ENCODE data around the gene TYROBP.
A peak's percentile ranks its signal among the peaks of the same experiment; 100 is the strongest.
"Not testable (repeated sequence)": the region's sequence is repeated elsewhere in the genome, so short reads cannot be mapped to it uniquely, and the experiment has no call there.

Gene TYROBP

DNA sequence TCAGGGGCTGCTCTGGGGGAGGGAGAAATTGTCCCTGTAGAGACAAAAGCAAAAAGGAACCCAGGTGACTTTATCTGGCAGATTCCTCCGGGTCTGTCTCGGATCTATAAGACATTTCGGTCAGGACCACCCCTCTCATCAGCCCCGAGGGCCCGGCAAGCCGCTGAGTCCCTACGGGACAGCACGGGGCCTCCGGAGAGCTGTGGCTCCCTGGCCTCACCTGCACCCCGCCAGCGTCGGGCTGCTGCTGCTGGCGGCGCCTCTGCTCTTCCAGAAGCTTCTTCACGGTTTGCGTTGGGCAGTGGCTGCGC is 9.6 kb downstream of the TYROBP start:
- DNase-seq: no peak

DNA sequence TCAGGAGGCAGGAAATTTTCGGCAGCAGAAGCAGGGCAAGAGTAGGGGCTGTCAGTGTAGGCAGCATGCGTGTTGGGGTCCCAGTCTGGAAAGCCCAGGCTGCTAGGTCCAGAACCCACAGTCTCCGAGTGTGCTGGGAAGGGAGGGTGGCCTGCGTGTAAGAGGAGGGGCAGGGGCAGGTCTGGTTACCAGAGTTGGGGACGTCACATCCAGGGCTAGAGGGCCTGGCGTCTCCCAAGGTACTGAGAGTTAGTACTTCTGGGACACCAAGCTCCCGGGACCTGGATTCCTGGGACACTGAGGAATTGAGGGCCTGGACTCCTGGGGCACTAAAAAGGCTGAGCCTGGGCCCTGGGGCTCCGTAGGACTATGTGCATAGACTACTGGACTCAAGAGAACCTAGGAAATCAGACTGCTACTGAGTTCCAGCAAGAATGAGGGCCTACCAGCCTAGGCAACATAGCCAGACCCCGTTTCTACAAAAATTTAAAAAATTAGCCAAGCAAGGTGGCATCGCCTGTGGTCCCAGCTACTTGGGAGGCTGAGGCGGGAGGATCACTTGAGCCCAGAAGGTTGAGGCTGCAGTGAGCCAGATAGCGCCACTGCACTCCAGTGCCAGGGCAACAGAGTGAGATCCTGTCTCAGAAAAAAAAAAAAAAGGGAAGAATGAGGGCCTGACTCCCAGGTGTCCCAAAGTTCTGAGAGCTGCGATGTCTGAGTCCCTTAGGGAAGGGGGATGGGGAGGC is 10.2 kb downstream of the TYROBP start:
- no peak for DNase-seq

DNA sequence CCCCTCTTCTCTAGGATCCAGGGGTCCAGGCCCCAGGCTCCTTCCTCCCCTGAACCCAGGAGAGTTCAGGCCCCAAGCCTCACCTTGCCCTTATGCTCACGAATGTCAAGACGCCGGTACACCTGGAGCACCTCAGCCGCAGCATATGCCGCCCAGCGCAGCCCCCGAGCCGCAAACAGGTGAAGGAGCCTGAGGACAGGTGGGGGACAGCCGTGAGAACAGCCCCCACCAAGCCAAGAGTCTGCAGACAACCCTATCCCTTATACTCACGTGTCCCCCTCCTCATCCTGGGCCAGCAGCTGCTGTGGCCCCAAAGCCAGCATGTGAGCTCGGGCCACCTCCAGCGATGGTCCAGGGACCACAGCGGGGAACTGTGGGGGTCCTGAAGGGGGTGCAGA is 11.5 kb downstream of the TYROBP start:
- no peak for DNase-seq

DNA sequence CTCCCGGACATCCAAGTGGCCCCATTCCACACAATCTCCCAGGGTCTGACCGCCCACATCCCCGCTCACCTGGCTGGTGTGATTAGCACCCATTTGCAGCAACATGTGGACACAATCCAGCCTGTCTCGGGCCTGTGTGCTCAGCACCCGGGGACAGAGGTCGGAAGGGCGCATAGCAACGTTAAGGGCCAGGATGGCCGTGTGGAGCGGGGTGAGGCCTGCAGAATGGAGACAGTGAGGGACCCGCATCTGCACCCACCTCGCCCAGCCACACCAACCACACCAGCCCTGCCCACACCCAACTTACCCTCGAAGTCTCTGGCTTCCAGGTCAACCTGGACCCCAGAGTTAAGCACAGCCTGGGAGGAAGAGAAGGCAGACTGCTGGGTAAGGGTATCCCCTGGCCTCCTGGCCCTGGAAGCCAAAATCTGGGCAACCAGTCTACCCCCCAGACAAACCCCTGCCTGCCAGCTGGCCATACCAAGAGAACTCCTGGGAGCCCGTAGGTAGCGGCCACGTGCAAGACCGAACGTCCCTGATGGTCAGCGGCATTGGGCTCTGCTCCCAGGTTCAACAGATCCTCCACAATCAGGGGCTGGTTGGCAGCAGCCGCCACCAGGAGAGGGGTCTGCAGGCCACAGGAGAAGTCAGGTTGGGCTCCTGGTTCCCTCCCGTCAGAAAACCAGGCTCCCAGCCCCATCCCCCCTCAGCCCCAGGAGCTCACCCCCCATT is 12.0 kb downstream of the TYROBP start:
- no peak for DNase-seq

DNA sequence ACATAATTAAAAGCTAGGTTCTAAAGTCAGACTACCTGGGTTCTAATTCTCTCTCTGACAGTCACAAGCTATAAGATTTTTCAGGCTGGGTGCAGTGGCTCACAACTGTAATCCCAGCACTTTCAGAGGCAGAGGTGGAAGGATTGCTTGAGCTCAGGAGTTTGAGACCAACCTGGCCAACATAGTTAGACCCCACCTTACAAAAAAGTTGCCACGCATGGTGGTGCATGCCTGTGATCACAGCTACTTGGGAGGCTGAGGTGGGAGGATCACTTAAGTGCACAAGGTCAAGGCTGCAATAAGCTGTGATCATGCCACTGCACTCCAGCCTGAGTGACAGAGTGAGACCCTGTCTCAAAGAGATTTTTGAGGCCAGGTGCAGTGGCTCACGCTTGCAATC is 13.8 kb downstream of the TYROBP start:
- no peak for DNase-seq

DNA sequence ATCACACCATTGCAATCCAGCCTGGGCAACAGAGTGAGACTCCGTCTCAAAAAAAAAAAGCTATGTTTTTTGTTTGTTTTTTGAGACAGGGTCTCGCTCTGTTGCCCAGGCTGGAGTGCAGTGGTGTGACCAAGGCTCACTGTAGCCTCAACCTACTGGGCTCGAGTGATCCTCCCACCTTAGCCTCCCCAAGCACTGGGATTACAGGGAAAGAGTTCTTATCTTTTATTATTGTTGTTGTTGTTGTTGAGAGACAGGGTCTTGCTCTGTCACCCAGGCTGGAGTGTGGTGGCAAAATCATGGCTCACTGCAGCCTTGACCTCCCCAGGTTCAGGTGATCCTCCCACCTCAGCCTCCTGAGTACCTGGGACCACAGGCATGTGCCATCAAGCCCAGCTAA is 16.3 kb downstream of the TYROBP start:
- not testable (repeated sequence) for DNase-seq

DNA sequence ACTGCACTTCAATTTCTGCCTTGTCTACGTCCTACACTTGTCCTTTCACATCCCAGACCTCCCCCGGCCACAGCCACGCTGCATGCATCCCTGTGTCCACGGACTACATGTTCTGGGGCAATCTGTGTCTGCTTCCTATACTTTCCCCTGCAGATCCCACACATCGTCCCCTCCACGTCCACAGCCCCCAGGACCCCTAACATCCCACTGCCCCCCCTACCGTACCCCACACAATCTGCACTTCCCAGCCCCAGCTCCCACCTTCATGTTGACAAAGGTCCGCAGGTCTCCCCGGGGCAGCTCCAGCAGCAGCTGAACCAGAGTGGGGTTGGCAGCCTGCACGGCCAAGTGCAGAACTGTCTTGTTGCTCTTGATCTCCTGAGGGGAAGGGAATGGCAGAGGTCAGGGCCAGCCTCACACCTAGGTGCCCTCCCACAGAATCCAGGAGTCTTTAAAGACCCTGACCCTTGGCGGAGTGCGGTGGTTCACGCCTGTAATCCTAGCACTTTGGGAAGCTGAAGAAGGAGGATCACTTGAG is 17.9 kb downstream of the TYROBP start:
- no peak for DNase-seq

DNA sequence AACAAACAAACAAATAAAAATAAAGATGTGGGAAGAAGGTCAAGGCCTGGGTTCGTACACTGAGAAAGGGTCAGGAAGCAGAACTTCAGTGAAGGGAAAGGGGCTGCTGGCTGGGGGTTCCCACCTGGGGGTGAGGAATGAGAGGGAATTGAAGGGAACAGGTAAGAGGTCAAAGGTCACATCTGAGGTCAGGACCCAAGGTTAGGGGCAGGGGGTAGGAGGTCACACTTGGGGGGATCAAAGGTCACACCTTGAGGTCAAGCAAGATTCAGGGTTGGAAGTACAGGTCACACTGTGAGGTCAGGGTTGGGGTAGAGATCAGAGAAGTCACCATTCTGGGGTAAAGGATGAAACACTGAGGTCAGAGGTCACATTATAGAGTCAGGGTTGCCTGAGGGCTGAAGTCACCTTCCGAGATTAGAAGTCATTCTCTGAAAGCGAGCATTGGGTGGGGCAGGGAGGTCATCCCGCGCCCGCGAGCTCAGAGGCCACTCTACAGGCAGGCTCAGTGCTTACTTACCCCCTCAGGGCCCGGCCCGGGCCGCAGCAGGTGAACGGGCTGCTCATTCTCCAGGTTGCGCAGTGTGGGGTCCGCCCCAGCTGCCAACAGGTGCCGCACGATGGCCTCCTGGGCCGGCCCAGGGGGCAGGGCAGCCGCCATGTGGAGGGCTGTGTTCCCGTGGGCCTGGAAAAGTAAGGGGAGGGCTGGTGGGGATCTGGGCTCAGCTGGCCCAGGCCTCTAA is 18.6 kb downstream of the TYROBP start:
- no peak for DNase-seq

DNA sequence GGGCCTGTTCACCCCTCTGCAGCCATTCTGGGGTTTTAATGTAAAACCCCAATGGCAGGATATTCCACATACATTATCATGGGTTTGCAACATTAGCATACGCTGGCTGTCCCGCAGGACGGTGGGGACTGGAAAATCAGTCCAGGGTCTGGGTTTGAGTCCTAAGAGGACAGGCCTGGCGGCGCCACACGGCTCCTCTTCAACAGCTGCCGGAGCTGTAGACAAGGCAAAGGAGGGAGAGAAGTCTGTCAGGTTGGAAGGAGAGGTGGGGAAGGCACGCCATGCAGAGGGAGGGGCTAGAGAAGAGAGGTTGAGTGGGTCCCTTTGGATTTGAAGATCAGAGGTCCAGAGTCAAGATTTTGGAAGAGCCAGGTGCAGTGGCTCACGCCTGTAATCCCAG is 19.7 kb downstream of the TYROBP start:
- no peak for DNase-seq

DNA sequence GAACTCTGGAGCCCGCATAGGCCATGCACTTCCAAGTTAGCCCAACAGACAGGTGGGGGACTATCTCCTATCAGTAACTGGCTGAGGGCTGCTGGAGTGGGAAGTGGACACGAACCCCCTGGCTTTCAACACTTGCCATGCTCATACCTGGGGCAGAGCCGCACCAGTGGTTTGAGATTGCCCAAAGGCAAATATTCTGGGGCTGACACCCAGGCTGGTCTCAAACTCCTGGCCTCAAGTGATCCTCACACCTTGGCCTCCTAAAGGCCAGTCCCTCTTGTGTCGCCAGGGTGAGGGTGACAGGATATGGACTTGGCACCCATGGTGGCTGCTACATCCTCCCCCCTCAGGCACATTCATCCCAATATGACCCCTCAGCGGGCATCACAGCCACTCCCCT is 20.9 kb downstream of the TYROBP start:
- DNase-seq: no peak

DNA sequence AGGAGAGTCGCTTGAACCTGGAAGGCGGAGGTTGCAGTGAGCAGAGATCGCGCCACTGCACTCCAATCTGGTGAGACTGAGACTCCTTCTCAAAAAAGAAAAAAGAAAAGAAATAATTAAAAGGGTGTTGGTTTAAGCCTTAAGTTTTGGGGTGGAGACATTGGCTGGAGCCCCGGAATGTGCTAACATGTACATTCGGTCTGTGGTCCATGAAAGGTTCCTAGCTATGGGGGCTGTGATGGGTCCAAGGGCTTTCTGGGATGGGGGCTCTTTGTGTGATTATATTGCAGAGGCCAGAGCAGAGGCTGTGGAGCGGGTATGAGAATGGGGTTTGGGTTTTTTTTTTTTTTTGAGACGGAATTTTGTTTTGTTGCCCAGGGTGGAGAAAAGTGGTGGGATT is 22.2 kb downstream of the TYROBP start:
- no peak for DNase-seq

DNA sequence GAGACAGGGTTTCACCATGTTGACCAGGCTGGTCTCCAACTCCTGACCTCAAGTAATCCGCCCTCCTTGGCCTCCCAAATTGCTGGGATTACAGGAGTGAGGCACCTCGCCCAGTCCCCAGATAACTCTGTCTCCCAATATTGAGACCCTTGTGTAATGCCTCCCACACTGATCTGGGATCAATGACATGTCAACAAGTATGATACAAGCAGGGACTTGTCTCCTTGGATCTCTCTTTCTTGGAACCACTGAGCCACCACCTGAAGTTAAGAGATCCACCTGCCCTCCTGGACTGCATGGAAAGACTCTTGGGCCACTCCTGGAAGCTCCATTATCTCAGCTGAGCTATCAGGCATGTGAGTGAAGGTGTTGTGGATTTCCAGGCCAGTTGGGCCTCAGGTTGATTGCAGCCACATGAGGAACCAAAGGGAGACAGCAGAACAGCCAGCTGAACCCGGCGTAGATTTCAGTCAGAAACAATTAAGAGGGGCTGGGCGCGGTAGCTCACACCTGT is 22.8 kb downstream of the TYROBP start:
- DNase-seq: no peak

DNA sequence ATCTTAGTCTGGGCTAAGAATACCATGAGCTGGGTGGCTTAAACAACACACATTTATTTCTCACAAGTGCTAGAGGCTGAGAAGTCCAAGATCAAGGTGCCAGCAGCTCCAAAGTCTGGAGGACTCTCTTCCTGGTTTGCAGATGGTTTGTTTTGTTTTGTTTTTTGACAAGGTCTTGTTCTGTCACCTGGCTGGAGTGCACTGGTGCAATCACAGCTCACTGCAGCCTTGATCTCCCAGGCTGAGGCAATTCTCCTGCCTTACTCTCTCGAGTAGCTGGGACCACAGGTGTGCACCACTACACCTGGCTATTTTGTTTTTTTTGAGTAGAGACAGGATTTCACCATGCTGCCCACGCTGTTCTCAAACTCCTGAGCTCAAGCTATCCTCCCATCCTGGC is 24.2 kb downstream of the TYROBP start:
- no peak for DNase-seq

DNA sequence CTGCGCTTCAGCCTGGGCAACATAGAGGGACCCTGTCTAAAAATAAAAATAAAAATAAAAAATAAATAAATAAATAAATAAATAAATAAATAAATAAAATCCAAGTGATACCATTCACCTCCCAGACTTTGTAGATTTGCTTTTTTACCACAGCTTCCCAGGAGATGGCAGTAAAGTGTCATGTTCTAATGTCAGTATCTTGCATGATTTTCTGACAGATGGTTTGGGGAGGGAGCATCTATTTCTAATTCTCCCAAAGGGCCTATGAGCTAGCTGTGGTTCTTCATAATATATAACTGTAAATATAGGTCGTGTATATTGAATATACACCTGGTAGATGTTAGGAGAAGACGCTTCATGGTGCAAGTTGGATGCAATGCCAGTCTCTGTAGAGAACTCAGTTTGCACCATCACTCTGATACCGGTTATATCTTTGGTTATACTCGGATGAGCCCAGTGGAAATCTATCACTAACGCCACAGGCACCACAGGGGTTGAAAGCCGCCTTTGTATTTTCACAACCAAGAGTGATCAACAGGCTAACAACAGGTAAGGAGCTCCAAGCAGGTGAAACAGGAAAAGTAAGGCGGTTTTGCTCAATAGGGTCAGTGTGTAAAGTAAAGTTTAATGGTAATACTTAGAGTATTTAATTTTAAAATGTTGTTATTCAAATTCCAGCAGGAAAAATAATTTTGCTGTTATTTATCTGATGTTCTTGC is 25.8 kb downstream of the TYROBP start:
- peak; percentile 84 for DNase-seq

DNA sequence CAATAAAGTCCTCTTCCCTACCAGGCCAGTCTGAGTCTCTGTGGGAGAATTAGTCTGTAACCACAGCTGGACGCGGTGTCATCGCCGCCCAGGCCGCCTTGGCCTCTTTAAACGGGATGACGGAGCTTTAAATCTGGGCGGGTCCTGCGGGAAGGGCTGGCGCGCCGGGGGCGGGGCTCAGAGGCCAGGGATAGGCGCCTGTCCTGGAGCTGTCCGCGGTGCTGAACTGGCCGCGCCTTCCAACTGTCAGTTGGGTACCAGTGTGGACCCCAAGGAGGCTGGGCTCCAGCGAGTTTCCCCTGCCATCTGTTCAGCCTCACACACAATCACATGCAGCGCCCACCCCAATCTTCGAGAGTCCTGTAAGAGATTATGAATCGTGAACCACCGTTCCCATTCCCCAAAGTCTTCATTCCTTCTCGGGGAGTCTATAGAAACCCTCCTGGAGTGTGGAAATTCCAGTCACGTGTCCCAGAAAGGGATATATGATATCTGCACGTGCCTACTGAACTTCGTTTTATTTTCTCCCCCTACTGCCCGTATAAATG is 28.3 kb downstream of the TYROBP start:
- peak; percentile 75 for DNase-seq

DNA sequence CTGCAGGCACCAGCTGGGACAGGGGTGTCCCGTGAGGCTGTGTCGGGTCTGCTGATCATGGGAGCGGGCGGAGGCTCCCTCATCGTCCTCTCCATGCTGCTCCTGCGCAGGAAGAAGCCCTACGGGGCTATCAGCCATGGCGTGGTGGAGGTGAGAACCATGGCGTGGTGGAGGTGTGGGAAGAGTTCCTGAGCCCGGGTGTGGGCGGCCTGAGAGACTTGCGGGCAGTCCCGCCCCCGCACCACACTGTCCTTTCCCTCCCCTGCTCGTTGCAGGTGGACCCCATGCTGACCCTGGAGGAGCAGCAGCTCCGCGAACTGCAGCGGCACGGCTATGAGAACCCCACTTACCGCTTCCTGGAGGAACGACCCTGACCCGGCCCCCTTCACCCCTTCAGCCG is 29.0 kb downstream of the TYROBP start:
- no peak for DNase-seq

DNA sequence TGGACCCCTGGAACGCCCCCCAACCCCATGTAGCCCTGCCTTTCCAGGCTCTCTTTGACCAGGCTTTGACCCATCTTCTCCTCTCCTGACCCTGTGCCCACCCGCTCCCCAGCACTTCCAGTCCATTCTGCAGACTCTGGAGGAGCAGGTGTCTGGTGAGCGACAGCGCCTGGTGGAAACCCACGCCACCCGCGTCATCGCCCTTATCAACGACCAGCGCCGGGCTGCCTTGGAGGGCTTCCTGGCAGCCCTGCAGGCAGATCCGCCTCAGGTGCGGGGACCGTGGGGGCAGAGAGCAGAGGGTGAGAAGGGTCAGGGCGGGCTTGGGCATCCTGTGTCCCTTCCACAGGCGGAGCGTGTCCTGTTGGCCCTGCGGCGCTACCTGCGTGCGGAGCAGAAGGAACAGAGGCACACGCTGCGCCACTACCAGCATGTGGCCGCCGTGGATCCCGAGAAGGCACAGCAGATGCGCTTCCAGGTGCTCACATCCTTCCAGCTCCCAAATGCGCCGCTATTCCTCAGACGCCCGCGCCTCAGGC is 33.6 kb downstream of the TYROBP start:
- DNase-seq: no peak

DNA sequence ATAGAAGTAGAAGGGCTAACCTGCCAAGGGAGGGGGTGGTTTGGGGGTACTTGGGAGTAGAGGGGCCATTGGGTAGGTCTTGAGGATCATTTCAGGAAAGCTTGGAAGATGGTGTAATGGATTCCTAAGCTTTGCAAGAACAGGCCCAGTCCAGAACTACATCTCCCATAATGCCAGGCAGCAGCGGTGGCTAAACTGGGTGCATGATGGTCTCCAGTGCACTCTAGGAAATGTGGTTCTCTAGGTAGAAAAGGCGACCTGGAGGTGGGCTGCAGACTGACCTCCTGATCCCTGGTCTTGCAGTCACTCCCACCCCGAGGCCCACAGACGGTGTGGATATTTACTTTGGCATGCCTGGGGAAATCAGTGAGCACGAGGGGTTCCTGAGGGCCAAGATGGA is 35.9 kb downstream of the TYROBP start:
- no peak for DNase-seq

DNA sequence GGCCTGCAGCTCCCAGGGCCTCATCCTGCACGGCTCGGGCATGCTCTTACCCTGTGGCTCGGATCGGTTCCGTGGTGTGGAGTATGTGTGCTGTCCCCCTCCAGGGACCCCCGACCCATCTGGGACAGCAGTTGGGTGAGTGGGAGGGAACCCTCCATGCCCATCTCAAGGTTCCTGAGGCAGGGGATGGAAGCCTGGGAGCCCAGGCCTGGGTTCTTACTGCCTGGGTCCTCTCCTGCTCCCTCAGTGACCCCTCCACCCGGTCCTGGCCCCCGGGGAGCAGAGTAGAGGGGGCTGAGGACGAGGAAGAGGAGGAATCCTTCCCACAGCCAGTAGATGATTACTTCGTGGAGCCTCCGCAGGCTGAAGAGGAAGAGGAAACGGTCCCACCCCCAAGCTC is 36.5 kb downstream of the TYROBP start:
- DNase-seq: no peak

DNA sequence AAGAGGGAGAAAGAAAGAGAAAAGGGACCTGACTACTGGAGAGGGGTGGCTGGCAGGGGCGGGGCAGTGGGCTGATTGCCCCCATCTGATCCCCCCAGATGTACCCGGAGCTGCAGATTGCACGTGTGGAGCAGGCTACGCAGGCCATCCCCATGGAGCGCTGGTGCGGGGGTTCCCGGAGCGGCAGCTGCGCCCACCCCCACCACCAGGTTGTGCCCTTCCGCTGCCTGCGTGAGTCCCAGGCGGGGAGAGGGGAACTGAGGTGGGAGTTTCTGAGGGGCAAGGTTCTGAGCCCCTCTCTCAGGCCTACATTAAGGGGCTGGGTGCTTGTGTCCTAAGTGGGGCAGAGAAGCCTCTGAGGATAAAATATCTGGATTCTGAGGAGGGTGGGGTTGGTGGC is 37.3 kb downstream of the TYROBP start:
- no peak for DNase-seq

DNA sequence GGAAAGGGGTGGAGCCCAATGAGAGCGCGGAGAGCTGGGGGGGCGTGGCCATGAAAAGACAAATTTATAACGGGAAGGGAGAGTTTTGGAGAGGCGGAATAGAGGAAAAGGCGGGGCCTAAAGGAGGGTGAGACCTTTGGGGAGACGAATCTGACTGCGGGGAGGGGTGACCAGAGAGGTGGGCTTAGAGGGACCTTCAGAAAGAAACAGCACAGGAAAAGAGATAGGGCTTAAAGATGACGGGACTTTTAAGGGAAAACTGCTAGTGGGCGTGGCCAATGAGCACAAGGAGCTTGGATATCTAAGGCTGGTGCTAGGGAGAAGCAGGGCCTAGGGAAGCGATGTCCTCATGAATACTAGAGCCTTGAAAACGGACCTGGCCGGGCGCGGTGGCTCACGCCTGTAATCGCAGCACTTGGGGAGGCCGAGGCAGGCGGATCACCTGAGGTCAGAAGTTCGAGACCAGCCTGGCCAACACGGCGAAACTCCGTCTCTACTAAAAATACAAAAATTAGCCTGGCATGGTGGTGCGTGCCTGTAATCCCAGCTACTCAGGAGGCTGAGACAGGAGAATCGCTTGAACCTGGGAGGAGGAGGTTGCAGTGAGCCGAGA is 37.9 kb downstream of the TYROBP start:
- not testable (repeated sequence) for DNase-seq

All from CD4-positive, alpha-beta T cell treated with Interleukin-21 for 1 hour (primary cell).